GM19468 (cell line): ENCODE results near the gene TRIM3.

Experiments
- ATAC-seq: cut with Tn5 transposase; IDR thresholded peaks from one replicate; pipeline ENCODE4 v1.9.1; 2021; ENCODE audit warnings: mild to moderate bottlenecking, moderate library complexity, moderate number of reproducible peaks; ENCODE audit not compliant: unreplicated experiment; ENCODE audit errors: extremely low read depth

TRIM3 gene

DNA sequence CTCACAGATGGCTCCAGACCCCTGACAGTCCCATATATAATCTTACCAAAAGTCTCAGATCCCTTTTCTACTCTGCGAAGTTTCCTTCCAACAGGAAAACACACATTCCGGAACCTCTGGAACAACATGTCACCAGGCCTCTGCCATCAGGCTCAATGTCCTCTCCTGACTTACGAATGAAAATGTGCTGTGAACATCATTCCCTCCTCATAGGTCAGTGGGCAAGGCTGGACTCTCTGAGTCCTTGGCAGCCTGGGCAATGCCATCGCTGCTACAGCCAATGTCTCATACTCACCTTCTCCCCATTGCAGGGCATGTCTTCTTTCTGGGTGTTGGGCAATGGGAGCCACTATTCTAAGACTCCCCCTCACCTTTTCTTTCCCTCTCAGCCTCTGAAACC lies 31.3 kb downstream of the TRIM3 start:
- ATAC-seq: no peak

DNA sequence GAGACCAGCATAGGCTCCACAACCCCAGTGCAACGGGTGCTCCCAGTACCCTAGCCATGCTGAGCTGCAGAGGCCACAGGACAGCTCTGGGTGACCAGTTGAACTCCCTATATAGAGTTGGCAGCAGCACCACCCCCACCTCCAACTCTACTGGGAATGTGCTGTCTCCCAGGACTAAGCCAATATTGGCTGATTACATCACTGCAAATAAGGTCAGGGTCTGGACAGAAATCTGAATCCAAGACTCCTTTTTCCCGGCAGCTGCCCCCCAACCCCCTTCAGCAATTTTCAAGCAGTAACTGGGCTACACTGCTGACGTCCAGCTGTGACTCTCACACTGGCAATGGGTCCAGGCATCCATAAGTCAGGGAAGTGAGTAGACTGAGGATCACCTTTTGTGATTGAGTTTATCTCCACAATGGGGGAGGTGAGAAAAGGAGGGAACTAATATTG lies 32.8 kb downstream of the TRIM3 start, which contains the start of gene HPX:
HPX (minus strand) TSS at position 82 of the 453 bp plus-strand sequence; CDS start at position 58, 24 bp downstream.
- ATAC-seq: no peak

DNA sequence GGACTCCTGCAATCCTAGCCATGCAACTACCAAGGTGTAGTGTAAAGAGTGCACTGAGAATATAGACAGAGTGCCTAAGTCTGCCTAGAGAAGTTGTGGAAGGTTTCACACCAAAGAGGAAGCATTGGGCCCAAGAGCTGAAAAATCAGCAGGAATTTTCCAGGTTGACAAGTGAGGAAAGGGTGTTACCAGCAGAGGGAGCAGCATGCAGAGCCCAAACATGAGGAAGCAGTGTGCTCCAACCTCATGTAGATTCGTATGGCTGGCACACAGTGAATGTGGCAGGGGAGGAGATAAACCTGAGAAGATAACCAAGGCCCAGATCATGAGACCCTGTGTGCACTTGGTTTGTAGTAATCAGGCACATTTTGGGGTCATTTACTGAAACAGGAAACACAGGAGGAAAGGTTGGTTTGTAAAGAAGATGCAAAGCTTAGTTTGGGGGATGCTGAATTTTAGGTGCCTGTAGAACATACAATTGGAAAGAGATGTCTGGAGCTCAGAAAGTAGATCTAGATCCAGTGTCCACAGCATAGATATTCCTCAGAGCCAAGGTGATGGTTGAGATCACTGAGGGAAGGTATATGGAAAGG lies 34.7 kb downstream of the TRIM3 start:
- ATAC-seq: no peak

DNA sequence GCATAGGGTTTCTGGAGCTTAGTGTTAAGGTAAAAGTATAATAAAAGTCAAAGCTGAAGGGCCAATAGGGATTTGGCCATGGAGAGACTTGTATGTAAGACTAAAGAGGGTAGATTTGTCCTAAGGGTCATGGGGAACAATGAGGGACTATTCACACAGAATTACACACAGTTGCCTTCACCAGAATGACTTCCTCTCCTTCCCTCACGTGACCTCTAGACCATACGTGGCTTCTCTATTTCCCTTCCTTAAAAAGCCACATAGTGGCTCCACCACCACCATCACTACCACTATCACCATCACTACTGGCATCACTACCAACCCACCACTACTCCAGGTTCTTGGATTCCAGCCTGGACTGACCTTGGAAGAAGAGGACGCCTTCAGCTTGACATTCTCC lies 35.7 kb downstream of the TRIM3 start:
- no peak for ATAC-seq

DNA sequence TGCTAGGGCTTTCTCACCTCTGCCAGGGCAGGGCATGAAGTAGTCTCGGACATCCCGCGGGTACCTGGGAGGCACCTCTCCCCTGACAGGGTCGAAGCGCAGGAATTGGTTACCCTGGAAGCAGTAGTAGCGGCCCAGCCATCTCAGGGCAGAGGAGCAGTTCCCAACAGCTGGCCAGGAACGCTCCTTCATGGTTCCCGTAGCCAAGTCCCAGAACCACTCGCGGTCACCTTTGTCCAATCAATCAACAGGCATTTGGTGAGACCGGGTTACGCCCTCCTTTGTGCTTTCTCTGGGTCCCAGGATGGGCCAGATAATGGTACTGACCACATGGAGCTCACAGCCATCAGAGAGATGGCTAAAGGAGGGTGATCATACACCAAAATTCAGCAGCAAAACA lies 36.3 kb downstream of the TRIM3 start:
- ATAC-seq: no peak

DNA sequence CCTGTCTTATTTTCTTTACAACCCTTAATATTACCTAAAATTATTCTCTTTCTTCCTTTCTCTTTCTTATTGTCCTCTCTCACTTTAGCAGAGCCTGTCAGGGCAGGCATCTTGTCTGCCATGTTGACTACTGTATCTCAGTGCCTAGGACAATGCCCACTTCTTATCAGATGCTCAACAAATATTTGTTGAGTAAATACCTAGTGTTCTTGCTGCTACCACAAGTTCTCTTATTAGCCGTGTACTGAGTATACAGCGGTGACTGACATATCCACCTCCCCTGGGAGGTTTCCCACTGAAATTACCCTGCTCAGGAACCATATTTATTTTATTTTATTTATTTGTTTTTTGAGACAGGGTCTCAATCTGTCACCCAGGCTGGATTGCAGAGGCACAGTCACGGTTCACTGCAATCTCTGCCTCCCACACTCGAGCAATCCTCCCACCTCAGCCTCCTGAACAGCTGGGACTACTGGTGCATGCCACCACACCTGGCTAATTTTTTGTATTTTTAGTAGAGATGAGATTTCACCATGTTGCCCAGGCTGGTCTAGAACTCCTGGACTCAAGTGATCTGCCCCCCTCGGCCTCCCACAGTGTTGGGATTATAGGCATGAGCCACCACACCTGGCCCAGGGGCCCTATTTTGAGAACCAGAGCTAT lies 39.6 kb downstream of the TRIM3 start:
- no peak for ATAC-seq

DNA sequence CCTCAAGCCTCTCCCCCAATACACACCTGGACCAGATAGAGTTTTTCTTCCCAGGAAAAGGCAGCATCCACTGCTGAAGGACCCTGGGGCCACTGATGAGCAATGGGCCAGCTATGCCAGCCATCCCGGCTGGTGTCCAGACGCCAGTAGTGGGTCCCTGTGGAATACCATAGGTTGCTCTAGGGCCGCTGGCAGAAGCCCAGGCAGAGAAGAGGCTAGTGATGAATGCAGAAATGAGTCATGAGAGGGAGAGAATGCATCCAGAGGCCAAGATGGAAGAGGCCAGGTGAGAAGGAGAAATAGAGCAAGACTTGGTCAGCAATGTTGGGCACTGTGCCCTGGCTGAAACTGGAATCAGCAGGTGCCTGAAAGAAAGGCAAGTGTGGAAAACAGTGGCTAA lies 41.9 kb downstream of the TRIM3 start:
- ATAC-seq: no peak

DNA sequence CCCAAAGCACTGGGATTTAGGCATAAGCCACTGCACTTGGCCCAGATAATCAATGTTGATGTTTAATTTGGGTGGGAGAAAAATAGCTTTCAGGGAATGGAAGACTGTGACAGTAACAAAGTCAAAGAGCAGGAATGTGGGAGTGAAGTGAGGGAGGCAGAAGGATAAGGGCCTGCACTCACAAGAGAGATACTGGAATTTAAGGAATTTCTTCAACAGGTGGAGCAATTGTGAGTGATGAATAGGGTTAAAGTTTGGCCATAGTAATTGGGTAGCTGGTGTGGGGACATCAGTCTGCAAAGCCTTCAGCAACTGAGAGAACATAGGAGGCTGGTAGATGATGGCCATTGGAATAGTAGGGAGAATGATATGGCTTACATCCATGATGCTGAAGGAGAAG lies 46.2 kb downstream of the TRIM3 start:
- ATAC-seq: no peak

DNA sequence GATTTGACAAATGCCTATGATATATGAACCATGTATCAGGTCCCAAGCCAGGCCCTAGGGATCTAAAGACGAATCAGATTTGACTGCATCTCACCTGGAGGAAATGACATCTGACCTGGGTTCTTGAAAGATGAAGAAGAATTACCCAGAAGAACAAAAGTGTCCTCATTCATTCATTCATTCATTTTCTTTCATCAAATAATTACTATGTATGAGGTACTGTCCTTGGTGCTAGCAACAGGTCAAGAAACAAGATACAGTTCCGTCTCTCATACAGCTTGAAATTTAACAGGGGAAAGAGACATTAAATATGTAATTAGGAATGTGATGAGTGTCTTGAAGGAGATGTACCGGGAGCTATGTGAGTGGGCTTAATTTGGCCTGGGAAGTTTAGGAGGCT lies 53.1 kb downstream of the TRIM3 start:
- ATAC-seq: no peak

DNA sequence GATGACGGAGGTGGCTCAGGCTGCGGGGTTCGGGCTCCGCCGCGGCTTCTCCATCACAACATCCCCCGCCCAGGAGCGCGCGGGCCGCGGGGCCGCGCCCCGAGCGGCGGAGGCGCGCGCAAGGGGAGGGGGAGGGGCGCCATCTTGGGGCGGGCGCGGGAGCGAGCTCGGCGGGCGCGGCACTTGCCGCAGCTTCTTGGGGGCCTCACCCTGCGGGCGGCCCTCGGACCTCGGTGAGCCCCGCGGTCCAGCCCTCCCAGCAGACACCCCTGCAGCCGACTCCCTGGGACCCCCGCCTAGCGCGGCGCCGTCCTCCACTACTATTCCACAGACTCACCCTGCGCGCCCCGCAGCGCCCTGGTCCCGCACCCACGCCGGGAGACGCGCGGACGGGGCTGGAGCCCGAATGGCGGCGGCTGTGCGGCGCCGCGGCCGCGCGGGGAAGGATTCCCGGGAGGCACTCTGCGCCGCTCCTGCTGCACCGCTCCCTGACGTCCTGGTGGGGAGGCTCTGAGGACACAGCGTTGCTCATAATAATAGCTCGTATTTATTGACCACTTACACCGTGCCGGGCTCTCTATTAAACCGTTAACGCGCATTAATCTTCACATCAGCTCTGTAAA lies 54.6 kb downstream of the TRIM3 start, which contains the start of gene APBB1:
APBB1 (minus strand) TSS at position 86 of the 623 bp plus-strand sequence. CDS start 7,747 bp downstream, outside the sequence.
- no peak for ATAC-seq

DNA sequence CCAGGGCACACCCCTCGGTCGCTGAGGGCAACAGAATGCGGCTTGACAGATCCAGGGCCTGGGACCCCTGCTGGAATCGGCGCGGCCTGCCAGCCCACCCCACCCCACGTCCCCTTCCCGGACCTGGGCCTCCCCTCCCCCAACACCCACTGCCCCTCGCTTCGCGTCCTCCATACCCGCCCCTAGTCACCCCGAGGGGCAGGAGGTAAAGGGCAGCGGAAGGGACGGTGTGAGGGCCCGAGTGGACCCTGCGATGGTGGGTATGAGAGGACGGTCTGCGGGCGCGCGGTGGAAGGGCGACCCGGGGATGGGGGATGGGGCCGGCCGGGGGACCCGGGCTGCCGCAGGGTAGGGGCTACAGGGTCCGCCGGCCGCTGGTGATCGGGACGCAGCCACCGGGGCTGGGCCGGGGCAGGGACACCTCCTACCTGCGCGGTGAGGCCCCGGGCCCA lies 55.2 kb downstream of the TRIM3 start:
- no peak for ATAC-seq

DNA sequence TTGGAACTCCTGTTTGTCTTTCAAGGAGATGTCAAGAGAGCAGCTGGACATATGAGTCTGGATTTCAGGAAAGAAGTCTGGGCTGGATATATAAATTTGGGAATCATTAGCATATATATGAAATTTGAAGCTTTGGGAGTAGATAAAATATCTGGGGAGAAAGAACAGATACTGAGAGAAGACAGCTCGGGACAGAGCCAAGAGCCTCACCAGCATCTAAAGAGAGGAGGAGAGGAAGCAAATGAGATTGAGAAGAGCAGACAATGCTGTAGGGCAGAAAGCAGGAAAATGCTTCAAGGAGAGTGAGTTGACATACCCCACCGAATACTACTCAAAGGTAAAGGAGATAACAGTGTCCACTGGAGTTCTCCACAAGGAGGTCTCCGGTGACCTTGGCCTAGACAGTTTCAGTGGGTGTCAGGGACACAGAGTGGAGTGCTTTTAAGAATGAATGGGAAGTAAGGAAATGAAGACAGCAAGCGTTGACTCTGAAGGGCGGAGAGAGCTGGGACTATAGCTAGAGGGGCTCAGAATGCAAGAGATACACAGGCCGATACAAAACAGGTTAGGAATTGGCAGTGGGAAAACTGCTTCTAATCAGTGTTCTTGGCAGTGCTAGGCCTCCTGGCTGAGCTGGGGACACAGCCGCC lies 55.7 kb downstream of the TRIM3 start:
- no peak for ATAC-seq

DNA sequence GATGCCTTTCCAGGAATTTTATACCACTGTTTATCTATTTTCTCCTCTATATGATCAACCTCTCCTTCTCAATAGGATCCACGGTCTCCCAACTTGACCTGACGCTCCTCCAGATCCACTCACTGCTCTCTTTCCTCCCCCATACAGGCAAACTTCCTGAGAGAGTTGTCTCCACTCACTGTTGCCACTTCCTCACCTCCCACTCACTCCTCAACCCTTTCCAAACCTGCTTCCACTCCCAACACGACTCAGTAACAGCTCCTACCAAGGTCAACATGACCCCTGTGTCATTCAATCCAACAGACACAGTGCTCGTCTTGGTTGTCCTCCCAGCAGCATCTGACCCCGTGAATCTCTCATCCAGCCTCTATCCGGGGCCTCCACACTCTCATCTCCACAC lies 57.9 kb downstream of the TRIM3 start:
- no peak for ATAC-seq

DNA sequence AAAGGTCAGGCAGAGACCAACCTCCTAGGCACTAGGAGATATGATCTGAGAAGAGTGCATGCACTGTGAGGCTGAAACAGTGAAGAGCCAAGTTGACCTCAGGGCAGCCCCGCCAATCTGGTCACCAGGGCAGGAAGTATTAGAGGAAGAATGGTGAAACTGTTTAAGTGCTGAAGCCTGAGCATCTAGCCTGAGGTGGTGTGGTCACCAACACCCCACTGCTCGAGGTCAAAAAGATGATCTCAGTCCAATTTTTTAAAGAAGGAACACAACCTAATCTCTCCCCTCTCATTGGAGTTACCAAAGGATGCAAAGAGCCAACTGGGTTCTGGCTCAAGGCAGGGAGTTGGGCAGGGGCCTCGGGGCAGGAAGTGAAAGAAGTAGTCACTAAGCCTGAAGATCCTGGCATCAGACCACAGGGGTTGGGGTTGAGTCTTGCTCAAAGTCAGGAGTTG lies 58.8 kb downstream of the TRIM3 start:
- ATAC-seq: no peak

DNA sequence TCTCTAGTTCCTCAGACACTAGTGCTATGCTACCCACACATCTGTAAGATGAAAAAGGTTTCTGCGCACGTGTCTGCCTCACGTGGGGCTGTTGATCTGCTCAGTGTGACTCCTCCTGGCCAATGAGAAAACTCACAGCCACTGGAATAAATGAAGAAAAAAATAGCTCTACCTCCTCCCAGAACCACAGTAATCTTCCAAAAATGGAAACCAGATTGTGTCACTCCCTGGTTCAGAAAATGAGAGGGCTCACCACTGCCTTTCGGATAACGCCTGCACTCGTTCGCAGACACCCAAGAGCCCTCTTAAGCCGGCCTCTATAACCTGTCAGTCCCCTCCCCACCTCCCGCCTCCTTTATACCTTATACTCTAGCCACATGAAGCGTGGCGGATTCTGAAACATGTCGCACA lies 59.9 kb downstream of the TRIM3 start:
- no peak for ATAC-seq

DNA sequence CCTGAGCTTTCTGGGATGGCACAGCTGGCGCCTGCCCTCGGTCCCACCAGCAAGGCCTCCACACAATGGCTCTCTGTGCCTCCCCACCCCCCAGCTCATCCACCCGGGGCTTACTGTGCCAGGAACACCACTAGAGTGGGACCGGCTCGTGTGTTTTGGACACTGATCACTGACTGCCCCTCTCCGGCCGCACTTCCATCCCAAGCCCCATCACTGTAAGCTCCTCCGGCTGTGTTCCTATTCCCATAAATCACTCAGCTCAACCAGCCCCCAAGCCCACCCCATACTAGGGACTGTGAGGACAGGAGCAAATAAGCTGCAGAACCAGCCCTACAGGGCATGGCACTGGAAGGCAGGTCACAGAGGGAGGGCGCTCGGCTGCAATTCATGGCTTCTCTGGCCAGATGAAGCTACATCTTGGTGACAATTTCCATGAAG lies 62.1 kb downstream of the TRIM3 start:
- ATAC-seq: no peak

DNA sequence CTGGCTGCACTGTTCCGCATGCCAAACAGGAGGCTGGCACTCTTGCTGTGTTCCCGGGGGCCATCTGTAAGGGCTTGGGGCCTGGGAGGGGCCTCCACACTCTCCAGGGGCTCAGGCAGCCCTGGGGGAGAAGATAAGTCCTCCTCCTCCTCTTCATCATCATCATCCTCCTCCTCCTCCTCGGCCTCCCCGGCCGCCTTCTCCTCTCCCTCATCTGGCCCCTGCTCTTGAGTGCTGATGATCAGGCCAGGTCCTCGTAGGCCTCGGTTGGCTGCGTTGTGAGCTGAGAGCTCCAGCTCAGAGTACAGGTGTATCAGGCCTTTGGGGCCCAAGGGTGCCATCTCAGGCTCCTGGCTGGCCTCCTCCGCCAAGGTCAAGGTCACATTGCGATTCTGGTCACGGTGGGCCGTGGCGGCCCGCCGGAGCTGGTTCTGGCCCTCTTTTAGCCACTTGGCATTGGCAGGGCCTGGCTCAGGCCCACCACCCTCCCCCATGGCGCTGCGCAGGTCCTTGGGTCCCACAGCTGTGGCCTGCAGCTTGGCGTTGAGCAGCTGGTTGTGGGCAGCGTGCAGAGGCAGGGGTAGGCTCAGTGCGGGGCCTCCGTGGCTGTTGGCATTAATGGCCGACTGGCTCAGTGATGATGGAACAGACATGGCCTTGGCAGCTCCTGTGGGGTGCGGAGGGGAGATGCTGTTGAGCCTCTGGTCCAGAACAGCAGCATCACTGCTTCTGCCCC lies 62.9 kb downstream of the TRIM3 start:
- ATAC-seq: no peak

DNA sequence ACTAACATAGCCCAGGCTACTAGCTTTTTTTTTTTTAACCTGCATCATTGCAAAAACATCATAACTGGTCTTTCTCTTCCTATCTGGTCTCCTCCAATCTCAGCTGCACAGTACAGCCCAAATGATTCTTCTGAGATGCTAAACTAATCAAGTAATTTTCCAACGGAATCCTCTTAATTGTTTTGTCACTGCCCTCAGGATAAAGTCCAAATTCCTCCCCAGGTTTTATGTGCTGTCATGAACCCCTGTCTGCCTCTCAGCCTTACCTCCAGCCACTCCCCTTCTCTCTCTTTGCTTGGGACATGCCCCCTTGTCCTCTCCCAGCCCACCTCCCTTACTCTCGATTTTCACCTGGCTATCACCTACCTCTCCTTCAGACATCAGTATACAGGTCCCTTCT lies 67.4 kb downstream of the TRIM3 start:
- ATAC-seq: no peak

DNA sequence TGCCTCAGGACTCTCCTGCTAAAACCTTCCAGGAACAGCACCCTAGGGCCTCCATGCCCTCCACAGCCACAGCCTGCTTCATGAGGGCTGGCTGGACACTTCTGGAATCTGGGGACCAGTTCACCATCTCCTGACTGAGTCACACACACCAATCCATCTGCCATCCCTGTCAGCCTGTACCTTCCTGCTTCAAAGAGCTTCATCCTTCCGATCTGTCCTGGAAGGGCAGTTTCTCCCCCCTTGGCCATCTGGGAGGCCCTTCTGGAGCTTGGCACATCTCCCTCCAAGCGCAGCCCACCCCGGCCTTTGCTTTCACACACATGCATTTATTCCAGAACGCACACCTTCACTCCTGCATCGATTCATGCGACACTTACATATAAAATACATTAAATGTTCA lies 67.9 kb downstream of the TRIM3 start:
- no peak for ATAC-seq

DNA sequence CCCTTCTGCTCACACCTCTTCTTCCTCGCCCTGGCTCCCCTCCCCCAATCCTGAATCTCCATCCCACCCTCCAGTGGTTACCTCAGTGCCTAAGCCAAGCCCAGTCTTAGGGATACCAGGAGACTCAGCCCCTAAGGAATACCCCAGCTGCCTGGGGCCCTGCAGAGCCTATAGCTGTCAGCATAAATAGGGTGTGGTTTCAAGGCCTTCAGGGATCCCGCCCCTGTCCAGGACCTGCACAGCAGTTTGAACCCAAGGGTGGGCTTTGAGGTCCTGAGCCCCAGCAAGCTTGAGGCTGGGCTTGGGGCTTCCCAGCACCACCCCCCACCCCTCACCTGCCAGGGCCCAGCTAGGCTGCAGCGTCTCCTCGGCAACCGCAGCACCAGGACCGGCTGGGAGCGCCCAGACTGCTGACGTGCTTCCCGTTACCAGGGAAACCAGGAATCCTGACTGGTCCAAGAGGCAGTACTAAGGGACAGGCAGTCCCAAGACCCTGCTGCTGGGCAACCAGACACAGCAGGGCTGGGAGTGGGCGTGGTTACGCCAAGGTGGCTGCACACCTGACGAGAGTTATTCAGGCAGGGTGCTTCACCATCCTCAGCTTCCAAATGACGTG lies 68.6 kb downstream of the TRIM3 start:
- ATAC-seq: no peak
